ENCODE results near the gene IGIP.

IGIP gene

GRCh38 chr5:140176031-140176387 is 50.3 kb downstream of the IGIP start:
- H3K4me2 ChIP-seq (ENCODE audit: insufficient read depth, low read length): peak overlapping the region; percentile 96
- H3K79me2 ChIP-seq (ENCODE audit: insufficient read depth, low read length): peaks cover 4% of the 10 kb centered on the region; the same call in 1 of the 2 replicates
- peak overlapping the region; percentile 68 for H3K9ac ChIP-seq (ENCODE audit: low read depth, low read length)
- H3K27me3 ChIP-seq (ENCODE audit: insufficient read depth, low read length, poor library complexity): no peaks in the 10 kb centered on the region
- ATAC-seq (ENCODE audit: insufficient read depth, low read depth) (no peak), DNase-seq (no peak)
- peaks cover 20% of the 10 kb centered on the region for H3K4me1 ChIP-seq (ENCODE audit: insufficient read depth, low read length)
- peak overlapping the region; percentile 40 to 68 for H3K4me3 ChIP-seq (ENCODE audit: low read depth in 1 of 2, low read length in 2 of 2)
- no peaks in the 10 kb centered on the region for H3K9me3 ChIP-seq (ENCODE audit: insufficient read depth, low read length, severe bottlenecking)
- peak overlapping the region; percentile 80 for H2AFZ ChIP-seq (ENCODE audit: low read depth, low read length)
- no peaks in the 10 kb centered on the region for H4K20me1 ChIP-seq (ENCODE audit: insufficient read depth, low read length)
- peak overlapping the region; percentile 55 for H3K27ac ChIP-seq (ENCODE audit: low read length)
- no peak for TF ChIP-seq EZH2 (IDR thresholded peaks at IDR 0.05; ENCODE audit: borderline replicate concordance, low read depth, low read length, severe bottlenecking)
- no peak for TF ChIP-seq CTCF (IDR thresholded peaks at IDR 0.05; ENCODE audit: borderline replicate concordance, extremely low read depth, low read length, poor library complexity, severe bottlenecking)
- no peaks in the 10 kb centered on the region for H3K36me3 ChIP-seq (ENCODE audit: insufficient read depth, low read length)

- H3K9me3 ChIP-seq (ENCODE audit: insufficient read depth, low read length, severe bottlenecking): no peaks in the 10 kb centered on the region
- no peak overlapping the region for H3K27ac ChIP-seq (ENCODE audit: low read length)
- H3K27me3 ChIP-seq (ENCODE audit: insufficient read depth, low read length, poor library complexity): no peaks in the 10 kb centered on the region
- peaks cover 20% of the 10 kb centered on the region for H3K4me1 ChIP-seq (ENCODE audit: insufficient read depth, low read length)
- DNase-seq (no peak), ATAC-seq (ENCODE audit: insufficient read depth, low read depth) (no peak)
- TF ChIP-seq EZH2 (IDR thresholded peaks at IDR 0.05; ENCODE audit: borderline replicate concordance, low read depth, low read length, severe bottlenecking) (no peak), CTCF (IDR thresholded peaks at IDR 0.05; ENCODE audit: borderline replicate concordance, extremely low read depth, low read length, poor library complexity, severe bottlenecking) (no peak)
- H3K9ac ChIP-seq (ENCODE audit: low read depth, low read length): no peak overlapping the region
- H3K4me3 ChIP-seq (ENCODE audit: low read depth in 1 of 2, low read length in 2 of 2): no peak overlapping the region
- no peak overlapping the region for H2AFZ ChIP-seq (ENCODE audit: low read depth, low read length)
- no peaks in the 10 kb centered on the region for H3K36me3 ChIP-seq (ENCODE audit: insufficient read depth, low read length)
- no peak overlapping the region for H3K4me2 ChIP-seq (ENCODE audit: insufficient read depth, low read length)
- H4K20me1 ChIP-seq (ENCODE audit: insufficient read depth, low read length): no peaks in the 10 kb centered on the region
- H3K79me2 ChIP-seq (ENCODE audit: insufficient read depth, low read length): peaks cover 4% of the 10 kb centered on the region; the same call in 1 of the 2 replicates
These were observed 52.3 kb downstream of the IGIP start for GRCh38 chr5:140178086-140178410.

- Histone ChIP-seq H3K9ac (ENCODE audit: low read depth, low read length) (no peak overlapping the region), H3K36me3 (ENCODE audit: insufficient read depth, low read length) (no peaks in the 10 kb centered on the region), H3K79me2 (ENCODE audit: insufficient read depth, low read length) (peaks cover 4% of the 10 kb centered on the region; the same call in 1 of the 2 replicates), H3K9me3 (ENCODE audit: insufficient read depth, low read length, severe bottlenecking) (no peaks in the 10 kb centered on the region), H3K4me3 (ENCODE audit: low read depth in 1 of 2, low read length in 2 of 2) (no peak overlapping the region), H3K27ac (ENCODE audit: low read length) (no peak overlapping the region), H4K20me1 (ENCODE audit: insufficient read depth, low read length) (0 out of 2 replicates have a peak, but pooled peaks cover 1% of the 10 kb centered on the region), H3K4me2 (ENCODE audit: insufficient read depth, low read length) (no peak overlapping the region), H3K27me3 (ENCODE audit: insufficient read depth, low read length, poor library complexity) (no peaks in the 10 kb centered on the region), H3K4me1 (ENCODE audit: insufficient read depth, low read length) (peaks cover 20% of the 10 kb centered on the region), H2AFZ (ENCODE audit: low read depth, low read length) (no peak overlapping the region)
- TF ChIP-seq EZH2 (IDR thresholded peaks at IDR 0.05; ENCODE audit: borderline replicate concordance, low read depth, low read length, severe bottlenecking) (no peak), CTCF (IDR thresholded peaks at IDR 0.05; ENCODE audit: borderline replicate concordance, extremely low read depth, low read length, poor library complexity, severe bottlenecking) (no peak)
- no peak for ATAC-seq (ENCODE audit: insufficient read depth, low read depth)
- DNase-seq: no peak
These were observed 52.9 kb downstream of the IGIP start for GRCh38 chr5:140178482-140179116.
